ENCODE data around the gene GPR137B. TPM values are rescaled to one million over a fixed set of nuclear protein-coding genes. Genes with fewer than 3 reads are reported as not detected.
"Not testable (repeated sequence)": the region's sequence is repeated elsewhere in the genome, so short reads cannot be mapped to it uniquely, and the experiment has no call there.

Gene GPR137B
- total and polyA plus RNA-seq, 2 donors (not counting 1 experiment from before 2014, with no cell fraction given), result 12.9 to 13.6 TPM

DNA sequence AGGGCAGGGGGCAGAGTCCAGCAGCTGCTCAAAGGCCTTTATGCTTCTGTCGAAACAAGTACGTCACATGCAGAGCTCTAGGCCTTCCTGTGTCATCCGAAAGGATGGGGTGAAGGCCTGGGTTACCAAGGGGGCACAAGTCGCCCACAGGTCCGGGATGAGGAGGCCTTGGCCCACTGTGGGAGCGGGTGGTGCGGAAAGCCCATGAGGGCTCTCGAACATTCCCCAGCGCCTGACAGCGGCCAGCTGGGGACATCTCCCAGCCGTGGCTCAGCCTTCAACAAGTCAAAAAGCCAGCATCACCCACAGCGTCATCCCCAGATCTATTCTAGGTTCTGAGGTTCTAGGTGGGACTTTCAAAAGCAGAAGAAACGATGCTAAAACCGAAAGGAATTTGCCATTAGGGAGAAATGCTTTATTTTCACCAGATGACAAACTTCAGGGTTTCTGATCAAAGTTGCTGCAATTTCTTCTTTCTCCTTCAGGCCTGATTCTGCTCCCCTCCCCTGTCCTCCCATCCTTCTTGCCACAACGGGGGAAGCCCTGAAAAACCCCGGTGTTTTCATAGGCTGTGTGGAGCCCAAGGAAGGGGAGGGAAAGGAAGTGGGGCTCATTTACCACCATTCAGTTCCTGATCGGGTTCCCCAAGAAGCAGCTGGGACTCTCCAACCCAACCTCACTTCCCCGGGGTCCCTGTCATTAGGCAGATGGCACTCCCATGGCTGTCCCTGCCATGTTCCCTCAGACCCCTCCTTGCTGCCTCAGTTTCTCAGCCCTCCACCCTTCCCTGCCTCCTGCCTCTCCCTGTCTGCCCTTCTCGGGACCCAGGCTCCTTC lies 17.6 kb downstream of the GPR137B start:
- TF ChIP-seq CTCF (conservative IDR thresholded peaks at IDR 0.05 in 1 of 2, IDR thresholded peaks at IDR 0.05 in 1 of 2; ENCODE audit: low read depth in 1 of 2, low read length in 2 of 2) (no peak), EZH2 (IDR thresholded peaks at IDR 0.05; ENCODE audit: low read length, missing control alignments) (no peak)
- H3K36me3 ChIP-seq (ENCODE audit: control insufficient read depth, insufficient read depth, low read length), result no peaks in the 10 kb centered on the region
- H3K27ac ChIP-seq (ENCODE audit: insufficient read depth, low read length), result no peak overlapping the region
- no peaks in the 10 kb centered on the region for H3K79me2 ChIP-seq (ENCODE audit: control insufficient read depth, insufficient read depth, low read length)
- no peak overlapping the region for H2AFZ ChIP-seq (ENCODE audit: low read length)
- no peaks in the 10 kb centered on the region for H4K20me1 ChIP-seq (ENCODE audit: control insufficient read depth, extremely low read depth, insufficient read depth, low read length)
- H3K9ac ChIP-seq (ENCODE audit: insufficient read depth, low read length), result no peak overlapping the region
- no peak for DNase-seq (ENCODE audit: low read depth in 2 of 2)
- H3K4me1 ChIP-seq (ENCODE audit: control insufficient read depth, extremely low read depth, insufficient read depth, low read length), result no peaks in the 10 kb centered on the region
- no peaks in the 10 kb centered on the region for H3K9me3 ChIP-seq (ENCODE audit: control insufficient read depth, insufficient read depth, low read depth, low read length)
- H3K4me3 ChIP-seq (replicated peaks in 1 of 4; ENCODE audit: control extremely low read depth in 1 of 4, insufficient read depth in 1 of 4, low read depth in 3 of 4, low read length in 4 of 4), result no peak overlapping the region
- no peak overlapping the region for H3K4me2 ChIP-seq (ENCODE audit: extremely low read depth, insufficient read depth, low read length)
- H3K27me3 ChIP-seq (ENCODE audit: control insufficient read depth, insufficient read depth, low read length), result no peaks in the 10 kb centered on the region

- no peaks in the 10 kb centered on the region for H3K9me3 ChIP-seq (ENCODE audit: control insufficient read depth, insufficient read depth, low read depth, low read length)
- no peak for TF ChIP-seq EZH2 (IDR thresholded peaks at IDR 0.05; ENCODE audit: low read length, missing control alignments)
- no peak for TF ChIP-seq CTCF (conservative IDR thresholded peaks at IDR 0.05 in 1 of 2, IDR thresholded peaks at IDR 0.05 in 1 of 2; ENCODE audit: low read depth in 1 of 2, low read length in 2 of 2)
These were observed 18.3 kb downstream of the GPR137B start for GRCh38 chr1:236160540-236161127.

GRCh38 chr1:236161230-236161629 lies 18.9 kb downstream of the GPR137B start:
- Histone ChIP-seq H3K79me2 (ENCODE audit: control insufficient read depth, insufficient read depth, low read length) (no peaks in the 10 kb centered on the region), H3K36me3 (ENCODE audit: control insufficient read depth, insufficient read depth, low read length) (no peaks in the 10 kb centered on the region), H3K4me3 (replicated peaks in 1 of 4; ENCODE audit: control extremely low read depth in 1 of 4, insufficient read depth in 1 of 4, low read depth in 3 of 4, low read length in 4 of 4) (no peak overlapping the region), H4K20me1 (ENCODE audit: control insufficient read depth, extremely low read depth, insufficient read depth, low read length) (no peaks in the 10 kb centered on the region), H3K4me1 (ENCODE audit: control insufficient read depth, extremely low read depth, insufficient read depth, low read length) (no peaks in the 10 kb centered on the region), H3K27me3 (ENCODE audit: control insufficient read depth, insufficient read depth, low read length) (no peaks in the 10 kb centered on the region), H3K9me3 (ENCODE audit: control insufficient read depth, insufficient read depth, low read depth, low read length) (no peaks in the 10 kb centered on the region), H2AFZ (ENCODE audit: low read length) (no peak overlapping the region), H3K4me2 (ENCODE audit: extremely low read depth, insufficient read depth, low read length) (no peak overlapping the region), H3K27ac (ENCODE audit: insufficient read depth, low read length) (no peak overlapping the region), H3K9ac (ENCODE audit: insufficient read depth, low read length) (no peak overlapping the region)
- TF ChIP-seq CTCF (conservative IDR thresholded peaks at IDR 0.05 in 1 of 2, IDR thresholded peaks at IDR 0.05 in 1 of 2; ENCODE audit: low read depth in 1 of 2, low read length in 2 of 2), result no peak
- no peak for TF ChIP-seq EZH2 (IDR thresholded peaks at IDR 0.05; ENCODE audit: low read length, missing control alignments)
- no peak for DNase-seq (ENCODE audit: low read depth in 2 of 2)

More at GRCh38 chr1:236160540-236161127, 18.3 kb downstream of the GPR137B start:
- no peak overlapping the region for H3K4me3 ChIP-seq (replicated peaks in 1 of 4; ENCODE audit: control extremely low read depth in 1 of 4, insufficient read depth in 1 of 4, low read depth in 3 of 4, low read length in 4 of 4)
- H3K27me3 ChIP-seq (ENCODE audit: control insufficient read depth, insufficient read depth, low read length), result no peaks in the 10 kb centered on the region
- no peak overlapping the region for H3K9ac ChIP-seq (ENCODE audit: insufficient read depth, low read length)
- no peaks in the 10 kb centered on the region for H4K20me1 ChIP-seq (ENCODE audit: control insufficient read depth, extremely low read depth, insufficient read depth, low read length)
- no peak overlapping the region for H2AFZ ChIP-seq (ENCODE audit: low read length)
- no peak for DNase-seq (ENCODE audit: low read depth in 2 of 2)
- H3K4me2 ChIP-seq (ENCODE audit: extremely low read depth, insufficient read depth, low read length), result no peak overlapping the region
- no peaks in the 10 kb centered on the region for H3K79me2 ChIP-seq (ENCODE audit: control insufficient read depth, insufficient read depth, low read length)
- no peak overlapping the region for H3K27ac ChIP-seq (ENCODE audit: insufficient read depth, low read length)
- no peaks in the 10 kb centered on the region for H3K36me3 ChIP-seq (ENCODE audit: control insufficient read depth, insufficient read depth, low read length)
- H3K4me1 ChIP-seq (ENCODE audit: control insufficient read depth, extremely low read depth, insufficient read depth, low read length), result no peaks in the 10 kb centered on the region

GRCh38 chr1:236161755-236162154 lies 19.4 kb downstream of the GPR137B start:
- H3K9ac ChIP-seq (ENCODE audit: insufficient read depth, low read length); H3K36me3 ChIP-seq (ENCODE audit: control insufficient read depth, insufficient read depth, low read length); H3K9me3 ChIP-seq (ENCODE audit: control insufficient read depth, insufficient read depth, low read depth, low read length); H2AFZ ChIP-seq (ENCODE audit: low read length); H3K4me1 ChIP-seq (ENCODE audit: control insufficient read depth, extremely low read depth, insufficient read depth, low read length); H3K27me3 ChIP-seq (ENCODE audit: control insufficient read depth, insufficient read depth, low read length); H3K4me2 ChIP-seq (ENCODE audit: extremely low read depth, insufficient read depth, low read length); H3K4me3 ChIP-seq (replicated peaks in 1 of 4; ENCODE audit: control extremely low read depth in 1 of 4, insufficient read depth in 1 of 4, low read depth in 3 of 4, low read length in 4 of 4); H4K20me1 ChIP-seq (ENCODE audit: control insufficient read depth, extremely low read depth, insufficient read depth, low read length); H3K27ac ChIP-seq (ENCODE audit: insufficient read depth, low read length); H3K79me2 ChIP-seq (ENCODE audit: control insufficient read depth, insufficient read depth, low read length); DNase-seq (ENCODE audit: low read depth in 2 of 2): not testable (repeated sequence)

Data from fibroblast of lung (primary cell).